ENCODE measurements around the gene MSI1. TPM values are rescaled to one million over a fixed set of nuclear protein-coding genes. Genes with fewer than 3 reads are reported as not detected.
A peak's percentile ranks its signal among the peaks of the same experiment; 100 is the strongest.

MSI1 gene
- total and polyA plus RNA-seq, 2 of the 13 experiments (the other 11 are each of a cell fraction or from before 2014, with no cell fraction given): 0.09 to 0.46 TPM

- ATAC-seq: no peak
These were observed 21.2 kb downstream of the MSI1 start for GRCh38 chr12:120347766-120348165.

GRCh38 chr12:120346681-120347080, 22.3 kb downstream of the MSI1 start:
- DNase-seq (ENCODE audit: low spot score): no peak
- H3K9ac ChIP-seq (ENCODE audit: insufficient read depth, low read depth, low read length): no peak overlapping the region
- ATAC-seq: peak; percentile 63
- ChIA-PET POLR2A (no interaction called here), CTCF (ENCODE audit: low intra/inter-chr PET ratio, low total read pairs) (no interaction called here)
- H2AFZ ChIP-seq (ENCODE audit: low read length): no peak overlapping the region
- intact Hi-C loops (cut with micrococcal nuclease; ENCODE audit: unreplicated experiment): no loop called here
- H3K79me2 ChIP-seq (ENCODE audit: insufficient read depth, low read length): no peaks in the 10 kb centered on the region
- no peak overlapping the region for H3K27ac ChIP-seq (ENCODE audit: extremely low read length, insufficient read depth, low read length)
- 67% methylated on average over 7 of the region's 7 CpGs for WGBS (ENCODE audit: low lambda C conversion rate)
- H3K36me3 ChIP-seq (replicated peaks in 1 of 2; ENCODE audit: control insufficient read depth in 1 of 2, insufficient read depth in 2 of 2, low read length in 2 of 2): no peaks in the 10 kb centered on the region
- TF ChIP-seq ZNF44 (CRISPR knock-in tag; IDR thresholded peaks at IDR 0.05): no peak
- no peak for TF ChIP-seq RAD21 (CRISPR knock-in tag; IDR thresholded peaks at IDR 0.05)
- TF ChIP-seq REPIN1 (CRISPR knock-in tag; IDR thresholded peaks at IDR 0.05; ENCODE audit: borderline replicate concordance, low read depth): no peak
- TF ChIP-seq ZKSCAN1 (IDR thresholded peaks at IDR 0.05; ENCODE audit: low read length): no peak
- no peak for TF ChIP-seq NFYC (CRISPR knock-in tag; IDR thresholded peaks at IDR 0.05)
- TF ChIP-seq JUNB (CRISPR knock-in tag; IDR thresholded peaks at IDR 0.05; ENCODE audit: borderline replicate concordance): no peak
- no peak for TF ChIP-seq MXI1 (IDR thresholded peaks at IDR 0.05; ENCODE audit: borderline replicate concordance, low read depth, low read length)
- TF ChIP-seq, protein P1, sequence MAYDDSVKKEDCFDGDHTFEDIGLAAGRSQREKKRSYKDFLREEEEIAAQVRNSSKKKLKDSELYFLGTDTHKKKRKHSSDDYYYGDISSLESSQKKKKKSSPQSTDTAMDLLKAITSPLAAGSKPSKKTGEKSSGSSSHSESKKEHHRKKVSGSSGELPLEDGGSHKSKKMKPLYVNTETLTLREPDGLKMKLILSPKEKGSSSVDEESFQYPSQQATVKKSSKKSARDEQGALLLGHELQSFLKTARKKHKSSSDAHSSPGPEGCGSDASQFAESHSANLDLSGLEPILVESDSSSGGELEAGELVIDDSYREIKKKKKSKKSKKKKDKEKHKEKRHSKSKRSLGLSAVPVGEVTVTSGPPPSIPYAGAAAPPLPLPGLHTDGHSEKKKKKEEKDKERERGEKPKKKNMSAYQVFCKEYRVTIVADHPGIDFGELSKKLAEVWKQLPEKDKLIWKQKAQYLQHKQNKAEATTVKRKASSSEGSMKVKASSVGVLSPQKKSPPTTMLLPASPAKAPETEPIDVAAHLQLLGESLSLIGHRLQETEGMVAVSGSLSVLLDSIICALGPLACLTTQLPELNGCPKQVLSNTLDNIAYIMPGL (CRISPR knock-in tag; IDR thresholded peaks at IDR 0.05; ENCODE audit: borderline replicate concordance in 1 of 2, low read depth in 1 of 2): no peak
- TF ChIP-seq ZNF12 (CRISPR knock-in tag; IDR thresholded peaks at IDR 0.05): no peak
- H3K27me3 ChIP-seq (ENCODE audit: control insufficient read depth in 1 of 2, insufficient read depth in 2 of 2, low read length in 2 of 2): no peaks in the 10 kb centered on the region
- no peaks in the 10 kb centered on the region for H4K20me1 ChIP-seq (ENCODE audit: insufficient read depth, low read length)
- BruUV-seq (replicated peaks): no TSS peak
- no peak for FAIRE-seq
- no peak overlapping the region for H3K4me3 ChIP-seq (replicated peaks in 1 of 3; ENCODE audit: insufficient read depth in 1 of 3, low read depth in 2 of 3, low read length in 3 of 3)
- peaks cover 25% of the 10 kb centered on the region for H3K4me1 ChIP-seq (ENCODE audit: insufficient read depth, low read length)
- in situ Hi-C loops (cut with HindIII; ENCODE audit: extremely low pct_ligation_motif_present, low pct_unique_long_range_greater_than_20kb): no loop called here
- no peaks in the 10 kb centered on the region for H3K9me3 ChIP-seq (ENCODE audit: low read length)
- no peak overlapping the region for H3K4me2 ChIP-seq (ENCODE audit: low read depth, low read length)

More at GRCh38 chr12:120347766-120348165, 21.2 kb downstream of the MSI1 start:
- no peak overlapping the region for H3K27ac ChIP-seq (ENCODE audit: extremely low read length, insufficient read depth, low read length)
- intact Hi-C loops (cut with micrococcal nuclease; ENCODE audit: unreplicated experiment): no loop called here
- peaks cover 16% of the 10 kb centered on the region for H3K4me1 ChIP-seq (ENCODE audit: insufficient read depth, low read length)
- H3K9me3 ChIP-seq (ENCODE audit: low read length): no peaks in the 10 kb centered on the region
- H2AFZ ChIP-seq (ENCODE audit: low read length): no peak overlapping the region
- TF ChIP-seq ZKSCAN1 (IDR thresholded peaks at IDR 0.05; ENCODE audit: low read length) (no peak), SRSF4 (IDR thresholded peaks at IDR 0.05; ENCODE audit: low read depth, low read length, poor library complexity, severe bottlenecking) (no peak), MYNN (CRISPR knock-in tag; IDR thresholded peaks at IDR 0.05; ENCODE audit: low read depth) (no peak)
- no peak for FAIRE-seq
- no TSS peak for BruUV-seq (replicated peaks)
- no peaks in the 10 kb centered on the region for H3K79me2 ChIP-seq (ENCODE audit: insufficient read depth, low read length)
- no peaks in the 10 kb centered on the region for H4K20me1 ChIP-seq (ENCODE audit: insufficient read depth, low read length)
- H3K9ac ChIP-seq (ENCODE audit: insufficient read depth, low read depth, low read length): no peak overlapping the region
- no peak overlapping the region for H3K4me3 ChIP-seq (replicated peaks in 1 of 3; ENCODE audit: insufficient read depth in 1 of 3, low read depth in 2 of 3, low read length in 3 of 3)
- H3K36me3 ChIP-seq (replicated peaks in 1 of 2; ENCODE audit: control insufficient read depth in 1 of 2, insufficient read depth in 2 of 2, low read length in 2 of 2): no peaks in the 10 kb centered on the region
- WGBS (ENCODE audit: low lambda C conversion rate): no CpG with 5 or more reads among the region's 11 CpGs
- in situ Hi-C loops (cut with HindIII; ENCODE audit: extremely low pct_ligation_motif_present, low pct_unique_long_range_greater_than_20kb): no loop called here
- no peaks in the 10 kb centered on the region for H3K27me3 ChIP-seq (ENCODE audit: control insufficient read depth in 1 of 2, insufficient read depth in 2 of 2, low read length in 2 of 2)
- POLR2A ChIA-PET: no interaction called here
- no peak for DNase-seq (ENCODE audit: low spot score)
- CTCF ChIA-PET (ENCODE audit: low intra/inter-chr PET ratio, low total read pairs): no interaction called here
- H3K4me2 ChIP-seq (ENCODE audit: low read depth, low read length): no peak overlapping the region
